Gastrocnemius medialis (tissue), 4 donors: ENCODE measurements around the gene AFAP1.

Experiments
- CTCF ChIP-seq, 5 experiments: fragments of 450-650 bp in 3 of 5; fragments of 200-600 bp in 2 of 5; sonication (generic) in 2 of 5; IDR thresholded peaks in 4 of 5; conservative IDR thresholded peaks in 1 of 5; 1 replicate in 4 of 5; 2 replicates in 1 of 5; pipeline ENCODE4 v1.5.1; 2016 to 2019; ENCODE audit warnings: antibody characterized with exemption in 5 of 5, mild to moderate bottlenecking in 3 of 5, moderate library complexity in 3 of 5
- POLR2A ChIP-seq, 2 donors: fragments of 450-650 bp; IDR thresholded peaks; one replicate each; pipeline ENCODE4 v1.6.1; 2017; ENCODE audit warnings: antibody characterized with exemption in 2 of 2, mild to moderate bottlenecking in 2 of 2, moderate library complexity in 2 of 2

GRCh38 chr4:7781993-7782392 lies 157.7 kb downstream of the AFAP1 start:
- no peak for TF ChIP-seq CTCF (IDR thresholded peaks at IDR 0.05 in 4 of 5, conservative IDR thresholded peaks at IDR 0.05 in 1 of 5)
- TF ChIP-seq POLR2A (IDR thresholded peaks at IDR 0.05) = no peak
